Colonic mucosa (tissue), 4 donors: Measurements from ENCODE around the gene SCN1B. TPM values are rescaled to one million over a fixed set of nuclear protein-coding genes. Genes with fewer than 3 reads are reported as not detected.

Experiments
- DNase-seq: peaks from one replicate; pipeline ENCODE4 v3.0.0-alpha.2; 2020
- H3K27ac ChIP-seq: fragments of 200-600 bp; one replicate; pipeline ENCODE4 v1.8.0; 2021
- H3K27me3 ChIP-seq: fragments of 200-600 bp; one replicate; pipeline ENCODE4 v1.8.0; 2021
- H3K36me3 ChIP-seq: fragments of 200-600 bp; one replicate; pipeline ENCODE4 v1.8.0; 2021
- H3K4me1 ChIP-seq: fragments of 200-600 bp; one replicate; pipeline ENCODE4 v1.8.0; 2021; ENCODE audit warnings: mild to moderate bottlenecking
- H3K4me3 ChIP-seq: fragments of 200-600 bp; one replicate; pipeline ENCODE4 v1.8.0; 2021
- H3K9ac ChIP-seq, 2 donors: one replicate each; pipeline ENCODE4 v1.7.0; 2013; ENCODE audit warnings: control low read depth in 2 of 2, low read depth in 2 of 2, low read length in 2 of 2
- H3K9me3 ChIP-seq: fragments of 200-600 bp; one replicate; pipeline ENCODE4 v1.8.0; 2021
- intact Hi-C: fragments of 100-400 bp; cut with DNase I; formaldehyde crosslinking; loops from one replicate; pipeline ENCODE4 v1.14.1; 2022
- total RNA-seq, 2 donors: library from RNA; stranded (reverse); fragmentation: NEBNext Ultra II Directional in 1 of 2; extraction: Animal tissue kit (Norgen Biotek cat#: 25700) in 1 of 2; gene quantifications; one replicate each; pipeline ENCODE4 v1.2.1, GENCODE V29; 2021
- TF ChIP-seq, protein P1 (sequence below): fragments of 200-600 bp; IDR thresholded peaks from one replicate; pipeline ENCODE4 v1.8.0; 2022; ENCODE audit warnings: antibody characterized with exemption, mild to moderate bottlenecking
- donor health status: healthy.
- donor health status: DM: no; HTN: no; CAD: no.
- donor health status: DM: no; HTN: no; CAD: no.

Gene SCN1B
- total RNA-seq, 2 donors from 2014 or later = 1.8 to 2.1 TPM

DNA sequence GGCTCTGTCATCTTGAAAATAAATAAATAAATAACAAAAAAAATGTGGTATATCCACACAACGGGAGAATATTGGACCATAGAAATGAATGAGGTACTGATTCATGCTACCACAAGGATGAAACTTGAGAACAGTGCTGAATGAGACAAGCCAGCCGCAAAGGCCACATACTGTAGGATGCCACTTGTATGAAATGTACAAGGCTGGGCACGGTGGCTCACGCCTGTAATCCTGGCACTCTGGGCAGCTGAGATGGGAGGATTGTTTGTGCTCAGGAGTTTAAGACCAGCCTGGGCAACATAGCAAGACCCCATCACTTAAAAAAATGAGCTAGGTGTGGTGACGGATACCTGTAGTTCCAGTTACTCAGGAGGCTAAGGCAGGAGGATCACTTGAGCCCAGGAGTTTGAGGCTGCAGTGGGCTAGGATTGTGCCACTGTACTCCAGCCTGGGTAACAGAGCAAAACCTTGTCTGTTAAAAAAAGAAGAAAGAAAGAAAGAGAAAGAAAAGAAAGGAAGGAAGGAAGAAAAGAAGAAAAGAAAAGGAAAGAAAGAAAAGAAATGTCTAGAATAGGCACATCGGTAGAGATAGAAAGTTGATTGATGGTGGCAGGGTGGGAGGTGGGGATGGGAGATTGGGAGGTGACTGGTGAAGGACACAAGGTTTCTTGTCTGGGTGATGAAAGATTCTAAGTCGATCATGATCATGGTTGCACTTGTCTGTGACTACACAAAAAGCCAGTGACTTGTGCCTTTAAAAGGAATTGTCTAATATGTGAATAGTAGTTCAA is 31.5 kb downstream of the SCN1B start:
- TF ChIP-seq, protein P1, sequence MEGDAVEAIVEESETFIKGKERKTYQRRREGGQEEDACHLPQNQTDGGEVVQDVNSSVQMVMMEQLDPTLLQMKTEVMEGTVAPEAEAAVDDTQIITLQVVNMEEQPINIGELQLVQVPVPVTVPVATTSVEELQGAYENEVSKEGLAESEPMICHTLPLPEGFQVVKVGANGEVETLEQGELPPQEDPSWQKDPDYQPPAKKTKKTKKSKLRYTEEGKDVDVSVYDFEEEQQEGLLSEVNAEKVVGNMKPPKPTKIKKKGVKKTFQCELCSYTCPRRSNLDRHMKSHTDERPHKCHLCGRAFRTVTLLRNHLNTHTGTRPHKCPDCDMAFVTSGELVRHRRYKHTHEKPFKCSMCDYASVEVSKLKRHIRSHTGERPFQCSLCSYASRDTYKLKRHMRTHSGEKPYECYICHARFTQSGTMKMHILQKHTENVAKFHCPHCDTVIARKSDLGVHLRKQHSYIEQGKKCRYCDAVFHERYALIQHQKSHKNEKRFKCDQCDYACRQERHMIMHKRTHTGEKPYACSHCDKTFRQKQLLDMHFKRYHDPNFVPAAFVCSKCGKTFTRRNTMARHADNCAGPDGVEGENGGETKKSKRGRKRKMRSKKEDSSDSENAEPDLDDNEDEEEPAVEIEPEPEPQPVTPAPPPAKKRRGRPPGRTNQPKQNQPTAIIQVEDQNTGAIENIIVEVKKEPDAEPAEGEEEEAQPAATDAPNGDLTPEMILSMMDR = no peak
- no peaks in the 10 kb centered on the region for H3K9me3 ChIP-seq
- H3K9ac ChIP-seq = no peak overlapping the region
- no peaks in the 10 kb centered on the region for H3K27me3 ChIP-seq
- no peak overlapping the region for H3K4me3 ChIP-seq
- H3K36me3 ChIP-seq = no peaks in the 10 kb centered on the region
- no peaks in the 10 kb centered on the region for H3K4me1 ChIP-seq
- no peak for DNase-seq
- intact Hi-C loops = loop anchor here (10.0 kb wide), 1 partner anchor 163 kb away; the partner anchor contains the start of gene FAM187B
- H3K27ac ChIP-seq = no peak overlapping the region

DNA sequence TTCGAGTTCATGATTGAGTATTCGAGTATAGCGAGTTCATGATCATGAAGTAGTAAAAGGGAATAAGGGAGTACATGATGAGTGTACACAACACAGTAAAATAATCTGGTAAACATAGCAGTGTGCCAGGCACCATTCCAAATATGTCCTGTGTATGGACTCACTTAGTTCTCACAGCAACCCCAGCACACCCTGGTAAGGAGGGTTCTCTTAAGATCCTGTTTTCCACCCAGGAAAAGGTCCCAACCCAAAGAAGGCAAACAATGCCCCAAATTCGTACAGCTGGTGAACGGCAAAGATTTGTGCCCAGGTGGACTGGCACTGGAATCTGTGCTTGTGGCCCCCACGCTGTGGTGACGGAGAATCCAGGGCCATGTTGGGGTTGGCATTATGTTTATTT is 32.7 kb downstream of the SCN1B start:
- H3K4me1 ChIP-seq = no peaks in the 10 kb centered on the region
- no peak overlapping the region for H3K9ac ChIP-seq
- no peak overlapping the region for H3K27ac ChIP-seq
- intact Hi-C loops = loop anchor here (10.0 kb wide), 1 partner anchor 162 kb away; the partner anchor contains the start of gene FAM187B
- TF ChIP-seq, protein P1 = no peak
- DNase-seq = no peak
- H3K27me3 ChIP-seq = no peaks in the 10 kb centered on the region
- H3K4me3 ChIP-seq = no peak overlapping the region
- no peaks in the 10 kb centered on the region for H3K36me3 ChIP-seq
- H3K9me3 ChIP-seq = no peaks in the 10 kb centered on the region

DNA sequence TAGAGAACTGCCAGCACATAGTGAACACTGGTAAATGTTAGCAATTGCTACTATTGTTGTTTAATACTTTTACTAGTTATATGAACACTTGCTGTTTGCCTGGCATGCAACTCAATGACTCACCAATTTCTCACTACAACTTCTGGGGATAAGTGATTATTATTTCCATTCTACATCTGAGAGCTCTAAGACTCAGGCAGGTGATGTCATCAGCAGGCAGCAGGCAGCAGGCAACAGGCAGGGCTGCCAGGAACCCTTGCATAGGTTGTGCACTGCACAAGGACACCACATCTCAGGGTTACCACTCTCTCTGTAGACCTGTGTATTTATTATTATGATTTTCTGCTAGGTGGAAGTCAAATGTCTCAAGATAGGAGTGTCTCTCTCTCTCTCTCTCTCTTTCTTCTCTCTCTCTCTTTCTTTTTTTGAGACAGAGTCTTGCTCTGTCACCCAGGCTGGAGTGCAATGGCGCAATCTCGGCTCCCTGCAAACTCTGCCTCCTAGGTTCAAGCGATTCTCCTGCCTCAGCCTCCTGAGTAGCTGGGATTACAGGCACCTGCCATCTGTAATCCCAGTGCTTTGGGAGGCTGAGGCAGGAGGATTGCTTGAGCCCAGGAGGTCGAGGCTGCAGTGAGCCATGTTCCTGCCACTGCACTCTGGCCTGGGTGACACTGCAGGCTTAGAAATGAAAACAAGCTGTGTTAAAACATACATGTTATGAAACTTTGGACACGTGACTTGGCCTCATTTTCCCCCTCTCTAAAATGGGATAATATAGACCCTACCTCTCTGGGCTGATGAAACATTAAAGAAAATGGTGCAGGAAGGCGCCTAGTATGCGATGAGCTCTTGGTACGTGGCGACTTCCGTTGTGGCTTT is 33.9 kb downstream of the SCN1B start:
- no peak for DNase-seq
- H3K27ac ChIP-seq = no peak overlapping the region
- no peaks in the 10 kb centered on the region for H3K27me3 ChIP-seq
- no peaks in the 10 kb centered on the region for H3K36me3 ChIP-seq
- no peak overlapping the region for H3K9ac ChIP-seq
- intact Hi-C loops = loop anchor here (10.0 kb wide), 1 partner anchor 161 kb away; the partner anchor contains the start of gene FAM187B
- TF ChIP-seq, protein P1 = no peak
- no peaks in the 10 kb centered on the region for H3K4me1 ChIP-seq
- H3K9me3 ChIP-seq = no peaks in the 10 kb centered on the region
- no peak overlapping the region for H3K4me3 ChIP-seq

DNA sequence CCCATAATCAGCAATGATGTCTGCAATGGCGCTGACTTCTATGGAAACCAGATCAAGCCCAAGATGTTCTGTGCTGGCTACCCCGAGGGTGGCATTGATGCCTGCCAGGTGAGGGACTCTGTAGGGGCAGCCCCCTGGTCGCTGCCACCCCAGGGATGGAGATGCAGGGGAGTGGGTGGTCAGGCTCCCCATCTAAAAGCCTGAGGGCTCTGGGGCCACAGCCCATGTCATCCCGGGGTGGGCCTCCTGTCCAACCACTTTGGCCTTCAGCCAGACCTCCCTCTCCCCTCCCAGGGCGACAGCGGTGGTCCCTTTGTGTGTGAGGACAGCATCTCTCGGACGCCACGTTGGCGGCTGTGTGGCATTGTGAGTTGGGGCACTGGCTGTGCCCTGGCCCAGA is 35.3 kb downstream of the SCN1B start:
- intact Hi-C loops = loop anchor here (10.0 kb wide), 1 partner anchor 159 kb away; the partner anchor contains the start of gene FAM187B
- Histone ChIP-seq H3K9ac (no peak overlapping the region), H3K4me1 (no peaks in the 10 kb centered on the region), H3K27me3 (no peaks in the 10 kb centered on the region), H3K27ac (no peak overlapping the region), H3K4me3 (no peak overlapping the region), H3K36me3 (no peaks in the 10 kb centered on the region), H3K9me3 (no peaks in the 10 kb centered on the region)
- DNase-seq = no peak
- TF ChIP-seq, protein P1 = no peak

DNA sequence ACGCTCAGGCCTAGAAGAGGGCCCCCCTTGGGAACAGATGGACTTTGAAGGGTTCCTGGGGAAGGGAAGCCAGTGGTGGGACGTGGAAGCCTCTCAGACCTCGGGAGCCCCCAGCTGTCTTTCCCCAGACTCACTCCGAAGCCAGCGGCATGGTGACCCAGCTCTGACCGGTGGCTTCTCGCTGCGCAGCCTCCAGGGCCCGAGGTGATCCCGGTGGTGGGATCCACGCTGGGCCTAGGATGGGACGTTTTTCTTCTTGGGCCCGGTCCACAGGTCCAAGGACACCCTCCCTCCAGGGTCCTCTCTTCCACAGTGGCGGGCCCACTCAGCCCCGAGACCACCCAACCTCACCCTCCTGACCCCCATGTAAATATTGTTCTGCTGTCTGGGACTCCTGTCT is 35.9 kb downstream of the SCN1B start:
- intact Hi-C loops = loop anchor here (2.0 to 10.0 kb wide), 2 partner anchors 75 to 159 kb away; partner anchors contain the start of gene FAM187B
- TF ChIP-seq, protein P1 = no peak
- Histone ChIP-seq H3K36me3 (no peaks in the 10 kb centered on the region), H3K9ac (no peak overlapping the region), H3K27ac (no peak overlapping the region), H3K4me3 (no peak overlapping the region), H3K4me1 (no peaks in the 10 kb centered on the region), H3K27me3 (no peaks in the 10 kb centered on the region), H3K9me3 (no peaks in the 10 kb centered on the region)
- DNase-seq = no peak
